Colonic mucosa (tissue), 4 donors: ENCODE measurements around the gene HOXD9. TPM values are rescaled to one million over a fixed set of nuclear protein-coding genes. Genes with fewer than 3 reads are reported as not detected.

Experiments used
- DNase-seq: peaks from one replicate; pipeline ENCODE4 v3.0.0-alpha.2; 2020
- H3K27ac ChIP-seq: fragments of 200-600 bp; one replicate; pipeline ENCODE4 v1.8.0; 2021
- H3K27me3 ChIP-seq: fragments of 200-600 bp; one replicate; pipeline ENCODE4 v1.8.0; 2021
- H3K36me3 ChIP-seq: fragments of 200-600 bp; one replicate; pipeline ENCODE4 v1.8.0; 2021
- H3K4me1 ChIP-seq: fragments of 200-600 bp; one replicate; pipeline ENCODE4 v1.8.0; 2021; ENCODE audit warnings: mild to moderate bottlenecking
- H3K4me3 ChIP-seq: fragments of 200-600 bp; one replicate; pipeline ENCODE4 v1.8.0; 2021
- H3K9ac ChIP-seq, 2 donors: one replicate each; pipeline ENCODE4 v1.7.0; 2013; ENCODE audit warnings: control low read depth in 2 of 2, low read depth in 2 of 2, low read length in 2 of 2
- H3K9me3 ChIP-seq: fragments of 200-600 bp; one replicate; pipeline ENCODE4 v1.8.0; 2021
- intact Hi-C: fragments of 100-400 bp; cut with DNase I; formaldehyde crosslinking; loops from one replicate; pipeline ENCODE4 v1.14.1; 2022
- total RNA-seq, 2 donors: library from RNA; stranded (reverse); fragmentation: NEBNext Ultra II Directional in 1 of 2; extraction: Animal tissue kit (Norgen Biotek cat#: 25700) in 1 of 2; gene quantifications; one replicate each; pipeline ENCODE4 v1.2.1, GENCODE V29; 2021
- TF ChIP-seq, protein P1 (sequence below): fragments of 200-600 bp; IDR thresholded peaks from one replicate; pipeline ENCODE4 v1.8.0; 2022; ENCODE audit warnings: antibody characterized with exemption, mild to moderate bottlenecking
- donor health status: healthy.
- donor health status: DM: no; HTN: no; CAD: no.
- donor health status: DM: no; HTN: no; CAD: no.

The HOXD9 gene
- total RNA-seq, 2 donors from 2014 or later, result 0.86 to 1.7 TPM

DNA sequence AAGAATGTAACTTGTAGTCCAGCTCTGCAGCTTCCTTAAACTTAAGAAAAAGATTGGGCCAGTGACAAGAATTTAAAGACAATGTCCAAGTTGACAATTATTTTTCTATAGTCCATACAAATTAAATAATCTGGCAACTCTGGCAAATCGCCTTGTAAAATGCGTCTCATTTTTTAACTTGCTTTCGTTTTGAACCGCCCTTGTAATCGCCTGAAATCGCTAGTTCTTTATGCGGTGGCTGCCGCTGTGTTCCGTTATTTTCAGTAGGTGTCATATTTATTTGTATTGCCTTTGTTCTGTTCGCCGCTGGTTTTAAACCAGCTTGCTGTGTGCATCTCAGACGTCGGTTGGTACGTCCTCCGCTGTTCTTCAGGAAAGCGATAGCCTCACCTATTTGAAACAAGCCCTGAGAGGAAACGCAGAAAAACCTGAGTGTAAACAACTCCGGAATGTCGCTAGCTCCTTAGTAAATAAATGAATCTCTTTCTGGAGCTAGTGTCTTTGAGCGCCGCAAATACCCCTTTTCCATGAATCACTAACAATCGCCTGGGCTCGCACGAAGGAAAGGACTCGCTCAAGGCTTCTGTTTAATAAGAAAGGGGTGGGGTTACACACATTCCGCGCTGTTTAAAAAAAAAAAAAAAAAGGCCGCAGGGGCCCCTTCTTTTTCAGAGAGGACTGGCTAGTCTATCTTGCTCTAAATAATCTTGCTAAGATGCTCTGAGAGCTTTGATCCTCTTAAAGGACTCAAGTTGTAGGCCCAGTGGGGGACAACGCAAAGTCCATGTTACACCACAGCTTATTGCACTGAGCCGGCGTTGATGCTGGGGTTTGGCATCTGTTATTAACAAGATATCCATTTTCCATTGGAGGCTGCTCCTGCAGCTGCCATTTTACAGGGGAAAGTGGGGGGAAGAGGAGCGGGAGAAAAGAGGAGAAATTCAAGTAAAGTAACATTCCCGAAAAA, 10.0 kb downstream of the HOXD9 start:
- H3K27ac ChIP-seq, result no peak overlapping the region
- no peak for DNase-seq
- intact Hi-C loops, result no loop called here
- no peak overlapping the region for H3K4me3 ChIP-seq
- no peaks in the 10 kb centered on the region for H3K36me3 ChIP-seq
- H3K9ac ChIP-seq, result no peak overlapping the region
- H3K9me3 ChIP-seq, result no peaks in the 10 kb centered on the region
- TF ChIP-seq, protein P1, sequence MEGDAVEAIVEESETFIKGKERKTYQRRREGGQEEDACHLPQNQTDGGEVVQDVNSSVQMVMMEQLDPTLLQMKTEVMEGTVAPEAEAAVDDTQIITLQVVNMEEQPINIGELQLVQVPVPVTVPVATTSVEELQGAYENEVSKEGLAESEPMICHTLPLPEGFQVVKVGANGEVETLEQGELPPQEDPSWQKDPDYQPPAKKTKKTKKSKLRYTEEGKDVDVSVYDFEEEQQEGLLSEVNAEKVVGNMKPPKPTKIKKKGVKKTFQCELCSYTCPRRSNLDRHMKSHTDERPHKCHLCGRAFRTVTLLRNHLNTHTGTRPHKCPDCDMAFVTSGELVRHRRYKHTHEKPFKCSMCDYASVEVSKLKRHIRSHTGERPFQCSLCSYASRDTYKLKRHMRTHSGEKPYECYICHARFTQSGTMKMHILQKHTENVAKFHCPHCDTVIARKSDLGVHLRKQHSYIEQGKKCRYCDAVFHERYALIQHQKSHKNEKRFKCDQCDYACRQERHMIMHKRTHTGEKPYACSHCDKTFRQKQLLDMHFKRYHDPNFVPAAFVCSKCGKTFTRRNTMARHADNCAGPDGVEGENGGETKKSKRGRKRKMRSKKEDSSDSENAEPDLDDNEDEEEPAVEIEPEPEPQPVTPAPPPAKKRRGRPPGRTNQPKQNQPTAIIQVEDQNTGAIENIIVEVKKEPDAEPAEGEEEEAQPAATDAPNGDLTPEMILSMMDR, result no peak
- H3K4me1 ChIP-seq, result no peaks in the 10 kb centered on the region
- H3K27me3 ChIP-seq, result peaks cover 29% of the 10 kb centered on the region

DNA sequence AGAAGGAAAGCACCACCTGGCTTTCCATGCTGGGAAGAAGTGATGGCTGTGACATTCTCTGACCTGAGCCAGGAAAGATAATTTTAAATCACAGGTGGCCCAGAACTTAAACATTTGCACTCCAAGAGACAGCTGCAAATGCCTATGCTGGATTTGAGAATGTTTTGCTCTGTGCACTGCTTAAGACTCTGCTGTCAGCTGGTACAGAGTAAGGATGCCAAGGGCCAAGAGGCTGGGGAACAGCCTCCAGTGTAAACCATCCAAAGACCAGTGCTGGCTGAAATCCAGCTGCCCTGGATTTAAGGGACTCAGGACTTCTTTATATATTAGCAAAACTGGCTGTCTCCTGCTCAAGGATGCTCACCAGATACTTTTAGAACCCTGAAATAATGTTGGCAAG, 10.9 kb downstream of the HOXD9 start:
- Histone ChIP-seq H3K4me3 (no peak overlapping the region), H3K27ac (no peak overlapping the region), H3K36me3 (no peaks in the 10 kb centered on the region), H3K9me3 (no peaks in the 10 kb centered on the region), H3K27me3 (peaks cover 23% of the 10 kb centered on the region), H3K9ac (peak overlapping the region in 1 of 2 donors; percentile 1), H3K4me1 (no peaks in the 10 kb centered on the region)
- intact Hi-C loops, result no loop called here
- DNase-seq, result no peak
- TF ChIP-seq, protein P1, result no peak

GRCh38 chr2:176134035-176134434, 11.5 kb downstream of the HOXD9 start:
- no peak overlapping the region for H3K27ac ChIP-seq
- intact Hi-C loops, result no loop called here
- no peak overlapping the region for H3K9ac ChIP-seq
- H3K36me3 ChIP-seq, result no peaks in the 10 kb centered on the region
- TF ChIP-seq, protein P1, result no peak
- no peaks in the 10 kb centered on the region for H3K9me3 ChIP-seq
- H3K27me3 ChIP-seq, result peaks cover 19% of the 10 kb centered on the region
- no peak overlapping the region for H3K4me3 ChIP-seq
- no peaks in the 10 kb centered on the region for H3K4me1 ChIP-seq
- DNase-seq, result no peak

GRCh38 chr2:176135035-176135440, 12.5 kb downstream of the HOXD9 start:
- intact Hi-C loops, result no loop called here
- no peaks in the 10 kb centered on the region for H3K4me1 ChIP-seq
- no peak for DNase-seq

DNA sequence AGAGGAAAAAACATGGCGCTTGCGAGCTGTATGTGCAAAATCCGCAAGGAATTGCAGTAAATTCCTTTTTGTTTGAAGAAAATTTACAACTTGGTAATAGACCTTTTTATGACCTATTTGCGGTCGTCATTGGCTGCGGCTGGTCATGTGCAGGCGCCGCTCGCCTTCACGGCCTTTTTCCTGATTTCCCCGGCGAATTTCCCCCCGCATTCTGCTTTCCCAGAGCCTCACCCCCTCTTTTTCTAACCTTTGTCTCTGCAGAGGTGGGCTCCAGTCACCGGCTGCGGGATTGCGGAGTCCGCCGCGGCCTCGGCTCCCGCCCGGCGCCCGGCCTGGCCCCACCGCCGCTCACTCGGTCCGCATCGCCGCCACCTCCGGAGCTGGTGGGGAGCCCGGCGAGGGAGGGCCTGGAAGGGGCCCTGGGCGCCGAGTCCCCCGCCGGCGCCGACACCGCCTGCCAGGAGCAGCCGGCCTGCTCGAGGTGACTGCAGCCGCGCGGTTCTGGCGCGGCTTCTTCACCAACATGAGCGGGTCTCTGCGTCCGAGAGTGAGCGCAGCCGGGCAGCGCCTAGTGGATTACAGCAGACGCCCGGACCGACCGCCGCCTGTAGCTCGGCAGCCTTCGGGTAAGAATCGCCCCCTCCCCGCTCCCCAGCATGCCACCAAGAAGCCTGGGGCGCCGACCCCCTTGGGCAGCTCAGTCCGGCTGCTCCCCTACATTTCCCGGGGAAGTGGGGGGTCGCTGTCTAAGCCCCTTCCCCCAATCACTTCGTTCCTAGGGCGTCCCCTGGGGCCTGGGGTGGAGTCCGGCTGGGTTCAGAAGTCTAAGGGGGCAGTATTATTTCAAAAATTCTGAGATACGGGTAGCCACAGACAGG, 14.1 kb downstream of the HOXD9 start:
- TF ChIP-seq, protein P1, result no peak
- Histone ChIP-seq H3K9me3 (no peaks in the 10 kb centered on the region), H3K4me3 (peak overlapping the region; percentile 60), H3K27me3 (peaks cover 4% of the 10 kb centered on the region), H3K36me3 (no peaks in the 10 kb centered on the region), H3K9ac (peak overlapping the region; percentile 76 to 86), H3K27ac (peak overlapping the region; percentile 82), H3K4me1 (no peaks in the 10 kb centered on the region)
- DNase-seq, result peak; percentile 63
- intact Hi-C loops, result no loop called here

More at GRCh38 chr2:176135035-176135440, 12.5 kb downstream of the HOXD9 start:
- Histone ChIP-seq H3K36me3 (no peaks in the 10 kb centered on the region), H3K9me3 (no peaks in the 10 kb centered on the region), H3K9ac (peak overlapping the region in 1 of 2 donors; percentile 28), H3K27me3 (peaks cover 12% of the 10 kb centered on the region), H3K4me3 (no peak overlapping the region), H3K27ac (peak overlapping the region; percentile 46)
- TF ChIP-seq, protein P1, result no peak
